D721Med (cell line): ENCODE results near the gene DOCK4.

Experiments
- DNase-seq: peaks from one replicate; pipeline ENCODE4 v3.0.0; 2011; ENCODE audit warnings: low spot score; ENCODE audit not compliant: insufficient read length
- FAIRE-seq: peaks from 2 replicates; lab custom pipeline; 2011; peaks lifted over from hg19 to GRCh38; lab: Jason Lieb, UNC
- TF ChIP-seq, protein P1 (sequence below): IDR thresholded peaks from 2 replicates; pipeline ENCODE4 v1.5.1; 2012; ENCODE audit warnings: mild to moderate bottlenecking, control low read depth; ENCODE audit not compliant: insufficient read depth; ENCODE audit errors: missing control alignments

DOCK4 gene

DNA sequence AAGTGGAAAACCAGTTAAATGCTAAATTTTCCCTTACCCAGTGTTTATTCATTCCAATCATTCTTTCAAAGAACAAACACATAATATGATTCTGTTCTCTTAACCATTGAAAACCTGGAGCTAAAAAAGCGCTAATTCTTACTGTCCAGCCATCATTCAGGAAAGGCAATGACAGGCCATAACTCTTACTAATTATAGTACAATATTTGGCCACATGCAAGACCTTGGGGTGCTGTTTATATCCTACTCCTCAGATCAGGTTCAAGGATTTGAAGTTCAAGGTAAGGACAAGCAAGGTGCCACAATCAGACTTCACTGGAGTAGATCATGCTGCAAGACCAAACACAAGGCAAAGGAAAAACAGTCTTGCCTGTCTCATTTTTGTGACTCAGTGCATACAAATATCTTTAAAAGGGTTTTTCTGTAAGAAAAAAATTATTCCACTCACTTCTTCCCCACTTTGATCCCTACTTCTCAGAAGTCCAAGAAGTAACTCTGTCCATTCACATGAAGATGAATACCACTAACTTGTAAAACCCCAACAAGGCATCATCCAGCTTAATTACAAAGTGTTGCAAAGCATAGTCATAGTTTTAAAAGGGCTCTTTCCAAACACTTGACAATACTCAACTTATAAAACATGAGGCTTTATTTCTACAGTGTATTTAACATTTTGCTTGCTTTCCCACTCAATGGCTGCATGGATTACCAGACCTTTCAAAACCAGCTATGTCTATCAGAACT, 153.0 kb downstream of the DOCK4 start:
- TF ChIP-seq, protein P1, sequence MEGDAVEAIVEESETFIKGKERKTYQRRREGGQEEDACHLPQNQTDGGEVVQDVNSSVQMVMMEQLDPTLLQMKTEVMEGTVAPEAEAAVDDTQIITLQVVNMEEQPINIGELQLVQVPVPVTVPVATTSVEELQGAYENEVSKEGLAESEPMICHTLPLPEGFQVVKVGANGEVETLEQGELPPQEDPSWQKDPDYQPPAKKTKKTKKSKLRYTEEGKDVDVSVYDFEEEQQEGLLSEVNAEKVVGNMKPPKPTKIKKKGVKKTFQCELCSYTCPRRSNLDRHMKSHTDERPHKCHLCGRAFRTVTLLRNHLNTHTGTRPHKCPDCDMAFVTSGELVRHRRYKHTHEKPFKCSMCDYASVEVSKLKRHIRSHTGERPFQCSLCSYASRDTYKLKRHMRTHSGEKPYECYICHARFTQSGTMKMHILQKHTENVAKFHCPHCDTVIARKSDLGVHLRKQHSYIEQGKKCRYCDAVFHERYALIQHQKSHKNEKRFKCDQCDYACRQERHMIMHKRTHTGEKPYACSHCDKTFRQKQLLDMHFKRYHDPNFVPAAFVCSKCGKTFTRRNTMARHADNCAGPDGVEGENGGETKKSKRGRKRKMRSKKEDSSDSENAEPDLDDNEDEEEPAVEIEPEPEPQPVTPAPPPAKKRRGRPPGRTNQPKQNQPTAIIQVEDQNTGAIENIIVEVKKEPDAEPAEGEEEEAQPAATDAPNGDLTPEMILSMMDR = no peak
- no peak for DNase-seq
- no peak for FAIRE-seq

DNA sequence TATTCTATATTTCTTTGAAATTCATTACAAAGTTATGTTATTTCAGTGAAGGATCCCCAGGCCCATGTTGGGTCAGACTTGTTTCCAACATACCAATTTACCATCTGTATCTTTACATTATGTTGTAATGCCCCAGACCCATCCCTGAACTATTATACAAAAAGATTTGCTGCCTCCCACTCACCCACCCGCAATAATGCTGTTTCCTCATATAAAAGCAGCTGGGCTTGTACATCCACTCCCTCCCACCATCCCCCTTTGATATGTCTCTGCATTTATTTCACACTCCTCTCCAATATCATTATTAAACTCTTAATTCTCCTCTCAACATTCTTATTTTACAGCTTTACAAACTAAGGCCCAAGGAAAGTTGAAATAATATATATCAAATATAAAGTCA, 153.7 kb downstream of the DOCK4 start:
- TF ChIP-seq, protein P1 = no peak
- DNase-seq (no peak), FAIRE-seq (no peak)

DNA sequence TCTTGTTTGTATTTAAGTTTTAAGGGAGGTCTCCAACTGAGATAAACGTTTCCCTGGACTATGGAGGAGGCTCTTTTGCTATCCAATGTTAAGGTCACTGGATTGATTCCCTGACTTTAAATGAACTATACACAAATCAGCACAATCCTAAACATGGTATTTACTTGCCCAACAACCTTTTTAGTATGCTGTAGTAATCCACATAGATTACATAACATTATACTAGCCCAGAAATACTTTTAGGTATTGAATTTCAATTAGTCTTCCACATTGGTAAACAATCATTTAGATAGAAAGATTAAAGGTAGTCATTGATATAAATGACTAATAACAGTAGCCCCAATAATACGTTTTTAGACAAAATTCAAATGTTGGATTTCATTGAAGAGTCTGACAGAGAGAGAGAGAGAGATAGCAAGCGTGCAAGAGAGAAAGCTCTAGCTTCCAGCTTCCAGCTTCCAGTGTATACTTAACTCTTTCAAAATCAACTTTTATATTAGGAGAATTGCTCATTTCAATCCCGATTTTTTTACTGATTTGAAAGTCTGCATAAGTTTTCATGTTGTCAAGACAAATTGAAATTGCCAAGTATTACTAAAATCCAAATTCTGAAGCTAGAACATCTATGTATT, 155.8 kb downstream of the DOCK4 start:
- FAIRE-seq (no peak), DNase-seq (no peak)
- TF ChIP-seq, protein P1 = no peak

DNA sequence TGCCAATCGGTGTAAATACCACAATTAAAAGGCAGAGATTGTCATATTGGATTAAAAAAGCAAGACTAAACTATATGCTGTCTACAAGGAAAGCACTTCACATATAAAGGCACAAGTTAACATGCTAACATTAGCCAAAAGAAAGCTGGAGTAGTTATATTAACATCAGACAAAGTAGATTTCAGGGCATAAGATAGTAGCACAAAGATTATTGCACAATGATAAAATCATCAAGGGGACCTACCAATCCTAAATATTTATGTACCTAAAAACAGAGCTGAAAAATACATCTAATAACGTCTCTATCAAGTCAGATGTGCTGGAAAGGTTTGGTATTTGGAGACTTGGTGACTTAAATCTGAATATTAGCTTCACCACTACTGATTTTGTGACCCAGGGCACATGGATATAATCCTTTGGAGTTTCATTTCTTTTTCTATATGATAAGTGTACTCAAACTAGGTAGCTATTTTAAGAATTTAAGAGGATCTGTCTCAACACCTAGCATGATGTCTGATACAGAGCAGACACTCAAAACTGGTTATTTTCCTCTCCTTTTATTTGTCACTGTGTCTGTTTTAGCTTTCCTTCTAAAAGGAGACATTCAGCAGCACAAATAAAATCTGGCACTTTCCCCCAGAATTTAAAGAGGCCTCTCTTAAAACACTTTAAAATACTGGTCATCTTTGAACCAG, 156.5 kb downstream of the DOCK4 start:
- DNase-seq = no peak
- TF ChIP-seq, protein P1 = no peak
- FAIRE-seq = peak; percentile 32

DNA sequence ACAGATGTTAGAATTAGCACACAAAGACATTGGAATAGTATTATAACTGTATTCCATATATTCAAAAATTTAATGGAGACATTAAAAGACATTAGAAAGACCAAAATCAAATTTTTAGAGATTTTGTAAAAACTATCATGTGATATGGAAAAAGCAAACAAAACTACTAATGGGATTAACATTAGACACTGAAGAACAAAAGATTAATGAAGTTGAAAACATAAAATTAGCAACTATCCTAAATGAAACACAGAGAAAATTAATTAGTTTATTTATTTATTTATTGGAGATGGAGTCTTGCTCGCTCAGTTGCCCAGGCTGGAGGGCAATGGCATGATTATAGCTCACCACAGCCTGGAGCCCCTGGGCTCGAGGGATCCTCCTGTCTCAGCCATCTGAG, 158.8 kb downstream of the DOCK4 start:
- FAIRE-seq = no peak
- DNase-seq = no peak
- TF ChIP-seq, protein P1 = no peak

DNA sequence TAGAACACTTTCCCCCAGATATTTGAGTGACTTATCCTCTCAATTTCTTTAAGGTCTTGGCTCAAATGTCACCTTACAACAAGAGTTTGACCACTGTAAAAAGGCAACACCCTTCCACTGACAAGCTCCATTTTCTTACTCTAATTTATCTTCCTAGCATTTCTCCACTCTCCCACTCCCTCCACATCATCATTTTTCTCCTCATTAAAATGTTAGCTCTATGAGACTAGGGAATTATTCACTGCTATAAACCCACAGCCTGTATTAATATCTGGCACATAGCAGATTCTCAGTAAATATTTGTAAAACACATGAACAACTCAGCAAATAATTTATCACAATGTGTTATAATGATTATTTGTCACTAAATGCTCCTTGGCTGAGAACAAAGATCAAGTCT, 161.0 kb downstream of the DOCK4 start:
- FAIRE-seq (no peak), DNase-seq (no peak)
- TF ChIP-seq, protein P1 = no peak

DNA sequence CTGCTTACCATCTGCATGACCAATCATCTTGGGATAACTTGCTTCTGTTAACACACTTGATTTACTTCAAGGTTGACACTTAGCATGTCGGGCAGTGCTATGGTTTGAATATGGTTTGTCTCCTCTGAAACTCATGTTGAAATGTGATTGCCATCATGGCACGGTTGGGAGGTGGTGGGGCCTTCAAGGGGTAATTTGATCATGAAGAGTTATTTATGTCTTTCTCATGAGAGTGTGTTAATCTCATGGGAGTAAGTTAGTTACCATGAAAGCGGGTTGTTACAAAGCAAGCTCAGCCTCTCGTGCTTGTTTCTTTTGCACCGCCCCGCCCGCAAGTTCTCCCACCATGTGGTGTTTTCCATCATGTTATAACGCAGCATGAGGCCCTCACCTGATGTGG, 163.6 kb downstream of the DOCK4 start:
- TF ChIP-seq, protein P1 = no peak
- FAIRE-seq (no peak), DNase-seq (no peak)
